H1 (cell line): ENCODE measurements around the gene CYYR1. TPM values are rescaled to one million over a fixed set of nuclear protein-coding genes. Genes with fewer than 3 reads are reported as not detected.

Experiments
- CTCF ChIA-PET: fragments of 300-600 bp; sonication (Branson Sonifier 250); formaldehyde crosslinking; loops from one replicate; lab custom pipeline; 2021; ENCODE audit not compliant: partially characterized antibody; lab: Charles Lee
- POLR2A ChIA-PET: fragments of 300-600 bp; sonication (Branson Sonifier 250); formaldehyde crosslinking; loops from one replicate; lab custom pipeline; 2021; ENCODE audit warnings: inconsistent platforms; ENCODE audit not compliant: partially characterized antibody; lab: Charles Lee
- DNase-seq, 2 experiments: peaks; one replicate each; pipeline versions ENCODE4 v3.0.0 to v3.0.0-alpha.2; 2010 to 2022; ENCODE audit warnings: low spot score in 2 of 2, low read depth in 1 of 2, mixed read lengths in 1 of 2
- FAIRE-seq: peaks from 2 replicates; lab custom pipeline; 2011; peaks lifted over from hg19 to GRCh38; lab: Jason Lieb, UNC
- H2AFZ ChIP-seq: 2 replicates; pipeline ENCODE4 v1.8.1; 2012; ENCODE audit warnings: low read length, inconsistent platforms
- H2AK5ac ChIP-seq: 2 replicates; pipeline ENCODE4 v1.6.1; 2013; ENCODE audit warnings: low read depth, low read length
- H2BK120ac ChIP-seq: replicated peaks from 2 replicates; pipeline ENCODE3; 2013; ENCODE audit warnings: low read depth, low read length, inconsistent platforms
- H2BK12ac ChIP-seq: 2 replicates; pipeline ENCODE4 v1.6.1; 2013; ENCODE audit warnings: low read depth, low read length
- H2BK15ac ChIP-seq: 2 replicates; pipeline ENCODE4 v1.6.1; 2013; ENCODE audit warnings: low read length
- H2BK20ac ChIP-seq: 2 replicates; pipeline ENCODE4 v1.6.1; 2013; ENCODE audit warnings: low read length
- H2BK5ac ChIP-seq: 2 replicates; pipeline ENCODE4 v1.6.1; 2013; ENCODE audit warnings: low read depth, low read length
- H3K14ac ChIP-seq: 2 replicates; pipeline ENCODE4 v1.6.1; 2013; ENCODE audit warnings: inconsistent platforms; ENCODE audit not compliant: insufficient read length
- H3K18ac ChIP-seq: 2 replicates; pipeline ENCODE4 v1.6.1; 2013; ENCODE audit warnings: low read length; ENCODE audit errors: extremely low read depth
- H3K23ac ChIP-seq: 2 replicates; pipeline ENCODE4 v1.6.1; 2013; ENCODE audit warnings: inconsistent platforms; ENCODE audit not compliant: insufficient read length
- H3K23me2 ChIP-seq: 2 replicates; pipeline ENCODE4 v1.6.1; 2013; ENCODE audit warnings: low read depth, low read length
- H3K27ac ChIP-seq: 2 replicates; pipeline ENCODE4 v1.6.1; 2011; ENCODE audit warnings: low read depth, low read length, inconsistent platforms
- H3K27me3 ChIP-seq, 4 experiments: replicated peaks in 1 of 4; 1 replicate in 1 of 4; 2 replicates in 3 of 4; pipeline versions ENCODE4 v1.6.1 to v1.8.1; 2011 to 2013; ENCODE audit warnings: low read length in 3 of 4, mild to moderate bottlenecking in 3 of 4, inconsistent platforms in 2 of 4, mixed read lengths in 2 of 4, moderate library complexity in 1 of 4; ENCODE audit not compliant: control insufficient read depth in 3 of 4, insufficient read depth in 3 of 4; ENCODE audit errors: extremely low read depth in 1 of 4
- H3K36me3 ChIP-seq, 4 experiments: 2 replicates each; pipeline versions ENCODE4 v1.6.1 to v1.8.1; 2011 to 2013; ENCODE audit warnings: mild to moderate bottlenecking in 4 of 4, low read length in 3 of 4, moderate library complexity in 2 of 4, control low read depth in 1 of 4, inconsistent platforms in 1 of 4; ENCODE audit not compliant: insufficient read depth in 4 of 4, control insufficient read depth in 2 of 4
- H3K4ac ChIP-seq: replicated peaks from 2 replicates; pipeline ENCODE3; 2013; ENCODE audit warnings: low read length, low read depth, mixed read lengths, inconsistent platforms; ENCODE audit not compliant: insufficient read length
- H3K4me1 ChIP-seq, 4 experiments: replicated peaks in 1 of 4; 1 replicate in 1 of 4; 2 replicates in 3 of 4; pipeline versions ENCODE4 v1.6.1 to v1.8.1; 2011 to 2013; ENCODE audit warnings: low read length in 3 of 4, inconsistent platforms in 2 of 4, mixed read lengths in 1 of 4; ENCODE audit not compliant: insufficient read depth in 4 of 4, control insufficient read depth in 3 of 4
- H3K4me2 ChIP-seq, 2 experiments: 2 replicates each; pipeline versions ENCODE4 v1.6.1 to v1.8.1; 2011 to 2013; ENCODE audit warnings: low read depth in 2 of 2, low read length in 2 of 2, control low read depth in 1 of 2, inconsistent platforms in 1 of 2, mild to moderate bottlenecking in 1 of 2; ENCODE audit not compliant: insufficient read depth in 1 of 2
- H3K4me3 ChIP-seq, 4 experiments: fragments of 200-600, 300-600 bp in 1 of 4; sonication (generic), shearing (Covaris generic), sonication (Bioruptor Twin) in 1 of 4; 2 replicates each; pipeline versions ENCODE4 v1.5.1 to v1.8.1; 2011 to 2016; ENCODE audit warnings: low read length in 4 of 4, low read depth in 3 of 4, control low read depth in 2 of 4, inconsistent platforms in 2 of 4, mild to moderate bottlenecking in 2 of 4, mixed read lengths in 1 of 4, moderate library complexity in 1 of 4; ENCODE audit not compliant: insufficient read depth in 2 of 4; ENCODE audit errors: extremely low read depth in 1 of 4
- H3K56ac ChIP-seq: replicated peaks from 2 replicates; pipeline ENCODE3; 2013; ENCODE audit warnings: low read depth, mild to moderate bottlenecking, mixed read lengths, low read length, inconsistent platforms; ENCODE audit not compliant: insufficient read length
- H3K79me1 ChIP-seq: 2 replicates; pipeline ENCODE4 v1.6.1; 2013; ENCODE audit warnings: low read depth, low read length, control low read depth
- H3K79me2 ChIP-seq, 2 experiments: 2 replicates each; pipeline versions ENCODE4 v1.6.1 to v1.8.1; 2012 to 2013; ENCODE audit warnings: low read length in 2 of 2, mild to moderate bottlenecking in 2 of 2, inconsistent platforms in 1 of 2; ENCODE audit not compliant: insufficient read depth in 2 of 2, control insufficient read depth in 1 of 2
- H3K9ac ChIP-seq, 4 experiments: replicated peaks in 1 of 4; 1 replicate in 1 of 4; 2 replicates in 3 of 4; pipeline versions ENCODE4 v1.6.1 to v1.8.1; 2011 to 2013; ENCODE audit warnings: low read depth in 3 of 4, low read length in 3 of 4, control low read depth in 2 of 4, mild to moderate bottlenecking in 2 of 4, moderate library complexity in 2 of 4, inconsistent platforms in 1 of 4; ENCODE audit errors: extremely low read depth in 1 of 4
- H3K9me3 ChIP-seq, 2 experiments: 2 replicates each; pipeline versions ENCODE4 v1.6.1 to v1.8.1; 2012 to 2013; ENCODE audit warnings: mild to moderate bottlenecking in 2 of 2, moderate library complexity in 2 of 2, control low read depth in 1 of 2, inconsistent platforms in 1 of 2, low read depth in 1 of 2, low read length in 1 of 2, mixed read lengths in 1 of 2; ENCODE audit not compliant: insufficient read depth in 2 of 2
- H4K20me1 ChIP-seq, 2 experiments: replicated peaks in 1 of 2; 2 replicates each; pipeline versions ENCODE3 to v1.8.1; 2011 to 2013; ENCODE audit warnings: inconsistent platforms in 2 of 2, low read length in 2 of 2, mild to moderate bottlenecking in 1 of 2; ENCODE audit not compliant: insufficient read depth in 2 of 2, control insufficient read depth in 1 of 2
- H4K5ac ChIP-seq: 2 replicates; pipeline ENCODE4 v1.6.1; 2013; ENCODE audit warnings: low read length, low read depth, mixed read lengths, inconsistent platforms; ENCODE audit not compliant: insufficient read length
- H4K8ac ChIP-seq: 2 replicates; pipeline ENCODE4 v1.8.0; 2013; ENCODE audit warnings: mild to moderate bottlenecking, moderate library complexity, low read length, inconsistent platforms; ENCODE audit not compliant: insufficient read depth; ENCODE audit errors: extremely low read depth
- H4K91ac ChIP-seq: replicated peaks from 2 replicates; pipeline ENCODE3; 2013; ENCODE audit warnings: low read length, mixed read lengths, inconsistent platforms; ENCODE audit not compliant: insufficient read length
- CHD2 ChIP-seq: IDR thresholded peaks from 2 replicates; pipeline ENCODE4 v1.6.1; 2012; ENCODE audit warnings: low read length, improper control_type of control experiment
- EGR1 ChIP-seq: IDR thresholded peaks from 2 replicates; pipeline ENCODE4 v1.6.1; 2011; ENCODE audit warnings: low read depth, low read length, borderline replicate concordance
- GABPA ChIP-seq: IDR thresholded peaks from 2 replicates; pipeline ENCODE4 v1.6.1; 2011; ENCODE audit warnings: mild to moderate bottlenecking, low read length, moderate library complexity, borderline replicate concordance; ENCODE audit not compliant: insufficient read depth
- GTF2F1 ChIP-seq: IDR thresholded peaks from 2 replicates; pipeline ENCODE4 v1.6.1; 2012; ENCODE audit warnings: low read depth, low read length, improper control_type of control experiment, borderline replicate concordance
- JUND ChIP-seq: IDR thresholded peaks from 2 replicates; pipeline ENCODE4 v1.6.1; 2011; ENCODE audit warnings: mild to moderate bottlenecking, improper control_type of control experiment, low read length
- PHF8 ChIP-seq: fragments of 200-600 bp; sonication (generic); conservative IDR thresholded peaks from 2 replicates; pipeline ENCODE4 v1.7.1; 2012; ENCODE audit warnings: low read depth, mild to moderate bottlenecking, inconsistent platforms, low read length, moderate library complexity
- RXRA ChIP-seq: IDR thresholded peaks from 2 replicates; pipeline ENCODE4 v1.6.1; 2011; ENCODE audit warnings: low read depth, mild to moderate bottlenecking, low read length, moderate library complexity; ENCODE audit not compliant: insufficient read depth
- SP2 ChIP-seq: IDR thresholded peaks from 2 replicates; pipeline ENCODE4 v1.6.1; 2012; ENCODE audit warnings: mild to moderate bottlenecking, low read length, inconsistent platforms
- SP4 ChIP-seq: IDR thresholded peaks from 2 replicates; pipeline ENCODE4 v1.6.1; 2012; ENCODE audit warnings: low read length, inconsistent platforms
- SRF ChIP-seq: IDR thresholded peaks from 2 replicates; pipeline ENCODE4 v1.6.1; 2011; ENCODE audit warnings: mild to moderate bottlenecking, low read depth, low read length, moderate library complexity
- TAF1 ChIP-seq: IDR thresholded peaks from 2 replicates; pipeline ENCODE4 v1.6.1; 2011; ENCODE audit warnings: mild to moderate bottlenecking, low read depth, low read length
- YY1 ChIP-seq: IDR thresholded peaks from 2 replicates; pipeline ENCODE4 v1.6.1; 2011; ENCODE audit warnings: low read depth, mild to moderate bottlenecking, low read length
- WGBS, 2 experiments: shearing (Covaris generic) in 1 of 2; methylation state at CpG; one replicate each; pipeline versions ENCODE4 v1.1.6 to v1.1.7; 2013 to 2015; ENCODE audit warnings: low lambda C conversion rate in 2 of 2, mixed read lengths in 2 of 2, inconsistent platforms in 1 of 2, low coverage in 1 of 2, missing lambda C conversion rate in 1 of 2; ENCODE audit not compliant: insufficient replicate concordance in 2 of 2, insufficient coverage in 1 of 2, insufficient read length in 1 of 2; ENCODE audit errors: extremely low coverage in 1 of 2, missing lambda C conversion rate in 1 of 2; 5-methylcytosine and 5-hydroxymethylcytosine counted together
- polyA plus RNA-seq, 7 experiments: library from polyadenylated mRNA; depleted of rRNA in 3 of 7; stranded (reverse) in 5 of 7; unstranded in 2 of 7; fragments of >200 nt in 5 of 7; fragments of 200-250 nt in 2 of 7; gene quantifications; 1 replicate in 5 of 7; 2 replicates in 1 of 7; 4 replicates in 1 of 7; pipeline versions ENCODE4 v1.2.1 to v1.2.3, GENCODE V29; 2011 to 2013; ENCODE audit warnings: missing spikeins in 2 of 7, mixed read lengths in 2 of 7
- total RNA-seq: library from RNA; stranded (reverse); fragmentation: NEBNext Ultra II Directional; extraction: Animal tissue kit (Norgen Biotek cat#: 25700); gene quantifications from 2 replicates; pipeline ENCODE4 v1.2.1, GENCODE V29; 2021
- TF ChIP-seq, protein P1 (sequence below): IDR thresholded peaks from 2 replicates; pipeline ENCODE4 v1.6.1; 2011; ENCODE audit warnings: low read depth, mild to moderate bottlenecking, low read length; ENCODE audit not compliant: insufficient read depth
- TF ChIP-seq, protein P2 (sequence below): IDR thresholded peaks from 2 replicates; pipeline ENCODE4 v1.6.1; 2012; ENCODE audit warnings: low read length, inconsistent platforms

CYYR1 gene
- total and polyA plus RNA-seq, 2 of the 8 experiments (the other 6 are each of a cell fraction or from before 2014, with no cell fraction given): 12.2 to 37.9 TPM

DNA sequence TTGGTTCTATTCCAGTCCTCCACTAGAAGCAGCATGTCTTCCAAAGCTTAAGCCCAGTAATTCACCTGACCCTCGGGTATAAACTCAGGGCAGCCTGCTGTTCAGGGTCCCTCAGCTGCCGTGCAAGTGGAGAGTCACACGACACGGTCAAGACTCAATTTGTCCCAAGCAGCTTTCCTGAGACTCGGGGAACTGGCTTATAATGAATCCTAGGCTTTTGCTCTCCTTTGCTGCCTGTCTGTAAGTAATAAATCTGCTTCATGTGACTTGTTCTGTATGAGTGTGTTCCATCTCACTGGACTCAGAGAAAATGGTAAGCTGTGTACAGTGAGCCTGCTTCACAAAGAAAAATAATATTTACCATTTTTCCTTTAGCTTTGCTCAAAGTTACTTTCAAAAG lies 119.8 kb downstream of the CYYR1 start:
- H3K4ac ChIP-seq: no peak overlapping the region
- no peaks in the 10 kb centered on the region for H3K23me2 ChIP-seq
- DNase-seq (no peak), FAIRE-seq (no peak)
- H2AFZ ChIP-seq: no peak overlapping the region
- no peaks in the 10 kb centered on the region for H3K36me3 ChIP-seq
- H3K27me3 ChIP-seq: no peaks in the 10 kb centered on the region
- H3K9ac ChIP-seq: no peak overlapping the region
- no peak overlapping the region for H2BK5ac ChIP-seq
- no peaks in the 10 kb centered on the region for H3K79me2 ChIP-seq
- H3K56ac ChIP-seq: no peak overlapping the region
- H3K18ac ChIP-seq: no peak overlapping the region
- H4K8ac ChIP-seq: no peak overlapping the region
- POLR2A ChIA-PET: no interaction called here
- no peak overlapping the region for H4K5ac ChIP-seq
- no peak for TF ChIP-seq SRF
- no peak for TF ChIP-seq RXRA
- TF ChIP-seq GTF2F1: no peak
- no peak for TF ChIP-seq TAF1
- no peak for TF ChIP-seq SP2
- TF ChIP-seq CHD2: no peak
- TF ChIP-seq, protein P1, sequence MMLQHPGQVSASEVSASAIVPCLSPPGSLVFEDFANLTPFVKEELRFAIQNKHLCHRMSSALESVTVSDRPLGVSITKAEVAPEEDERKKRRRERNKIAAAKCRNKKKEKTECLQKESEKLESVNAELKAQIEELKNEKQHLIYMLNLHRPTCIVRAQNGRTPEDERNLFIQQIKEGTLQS: no peak
- no peak for TF ChIP-seq JUND
- TF ChIP-seq EGR1: no peak
- no peak for TF ChIP-seq PHF8
- TF ChIP-seq YY1: no peak
- no peak for TF ChIP-seq SP4
- TF ChIP-seq, protein P2, sequence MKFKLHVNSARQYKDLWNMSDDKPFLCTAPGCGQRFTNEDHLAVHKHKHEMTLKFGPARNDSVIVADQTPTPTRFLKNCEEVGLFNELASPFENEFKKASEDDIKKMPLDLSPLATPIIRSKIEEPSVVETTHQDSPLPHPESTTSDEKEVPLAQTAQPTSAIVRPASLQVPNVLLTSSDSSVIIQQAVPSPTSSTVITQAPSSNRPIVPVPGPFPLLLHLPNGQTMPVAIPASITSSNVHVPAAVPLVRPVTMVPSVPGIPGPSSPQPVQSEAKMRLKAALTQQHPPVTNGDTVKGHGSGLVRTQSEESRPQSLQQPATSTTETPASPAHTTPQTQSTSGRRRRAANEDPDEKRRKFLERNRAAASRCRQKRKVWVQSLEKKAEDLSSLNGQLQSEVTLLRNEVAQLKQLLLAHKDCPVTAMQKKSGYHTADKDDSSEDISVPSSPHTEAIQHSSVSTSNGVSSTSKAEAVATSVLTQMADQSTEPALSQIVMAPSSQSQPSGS: no peak
- no peak for TF ChIP-seq GABPA
- H3K14ac ChIP-seq: no peak overlapping the region
- no peak overlapping the region for H2BK20ac ChIP-seq
- H4K20me1 ChIP-seq: no peaks in the 10 kb centered on the region
- no peak overlapping the region for H3K4me3 ChIP-seq
- H4K91ac ChIP-seq: no peak overlapping the region
- H2BK120ac ChIP-seq: no peak overlapping the region
- no peak overlapping the region for H3K27ac ChIP-seq
- no peak overlapping the region for H3K4me2 ChIP-seq
- H3K4me1 ChIP-seq: no peaks in the 10 kb centered on the region
- H3K23ac ChIP-seq: no peak overlapping the region
- no peaks in the 10 kb centered on the region for H3K9me3 ChIP-seq
- no peak overlapping the region for H2BK12ac ChIP-seq
- 90% methylated on average over 5 of the region's 5 CpGs; no CpG with 5 or more reads in 1 of the 2 experiments for WGBS, 2 experiments
- no peak overlapping the region for H2AK5ac ChIP-seq
- CTCF ChIA-PET: interaction anchor here (0.6 kb wide), 1 partner anchor 41 kb away, joined by 3 read pairs; no protein-coding TSS in a partner anchor
- H2BK15ac ChIP-seq: no peak overlapping the region
- H3K79me1 ChIP-seq: no peaks in the 10 kb centered on the region
